Measurements from ENCODE around the gene ANKIB1.

- TF ChIP-seq EZH2 (IDR thresholded peaks at IDR 0.05; ENCODE audit: insufficient read depth, poor library complexity, severe bottlenecking), result no peak
- TF ChIP-seq EZH2phosphoT487 (IDR thresholded peaks at IDR 0.05; ENCODE audit: insufficient read depth, low read depth), result no peak
Measured at GRCh38 chr7:92325858-92326257, 80.1 kb downstream of the ANKIB1 start.
